ENCODE results near the gene PLAC8.
"Not testable (repeated sequence)": the region's sequence is repeated elsewhere in the genome, so short reads cannot be mapped to it uniquely, and the experiment has no call there.

The PLAC8 gene

GRCh38 chr4:83146841-83147240 lies 32.3 kb upstream of the PLAC8 start:
- no peak for DNase-seq (ENCODE audit: low read depth)
- H3K4me3 ChIP-seq (ENCODE audit: low read length): no peak overlapping the region
- no peak for TF ChIP-seq CTCF (conservative IDR thresholded peaks at IDR 0.05; ENCODE audit: low read length)

GRCh38 chr4:83145776-83146175 lies 31.2 kb upstream of the PLAC8 start:
- not testable (repeated sequence) for H3K4me3 ChIP-seq (ENCODE audit: low read length); DNase-seq (ENCODE audit: low read depth)

- no peak overlapping the region for H3K4me3 ChIP-seq (ENCODE audit: low read length)
- no peak for TF ChIP-seq CTCF (conservative IDR thresholded peaks at IDR 0.05; ENCODE audit: low read length)
- DNase-seq (ENCODE audit: low read depth): no peak
These were observed 25.1 kb upstream of the PLAC8 start for GRCh38 chr4:83139514-83140156.

- no peak for DNase-seq (ENCODE audit: low read depth)
- no peak overlapping the region for H3K4me3 ChIP-seq (ENCODE audit: low read length)
- TF ChIP-seq CTCF (conservative IDR thresholded peaks at IDR 0.05; ENCODE audit: low read length): no peak
These were observed 24.4 kb upstream of the PLAC8 start for GRCh38 chr4:83138946-83139345.

- no peak for DNase-seq (ENCODE audit: low read depth)
- TF ChIP-seq CTCF (conservative IDR thresholded peaks at IDR 0.05; ENCODE audit: low read length): no peak
- H3K4me3 ChIP-seq (ENCODE audit: low read length): no peak overlapping the region
These were observed 17.5 kb upstream of the PLAC8 start for GRCh38 chr4:83132065-83132464.

- TF ChIP-seq CTCF (conservative IDR thresholded peaks at IDR 0.05; ENCODE audit: low read length): no peak
- no peak overlapping the region for H3K4me3 ChIP-seq (ENCODE audit: low read length)
- no peak for DNase-seq (ENCODE audit: low read depth)
These were observed 14.7 kb upstream of the PLAC8 start for GRCh38 chr4:83129264-83129663.

GRCh38 chr4:83128240-83128929 lies 13.9 kb upstream of the PLAC8 start:
- peak; percentile 94 for DNase-seq (ENCODE audit: low read depth)

More at GRCh38 chr4:83128240-83128929, 13.9 kb upstream of the PLAC8 start:
- no peak overlapping the region for H3K4me3 ChIP-seq (ENCODE audit: low read length)
- no peak for TF ChIP-seq CTCF (conservative IDR thresholded peaks at IDR 0.05; ENCODE audit: low read length)
